Measurements from ENCODE around the gene BACE1. TPM values are rescaled to one million over a fixed set of nuclear protein-coding genes. Genes with fewer than 3 reads are reported as not detected.

The BACE1 gene
- total RNA-seq, 2 donors from 2014 or later: 11.9 to 20.3 TPM

- no peak overlapping the region for H3K4me3 ChIP-seq
- no peak for DNase-seq (ENCODE audit: low spot score)
- H3K4me1 ChIP-seq: no peaks in the 10 kb centered on the region
- no peaks in the 10 kb centered on the region for H3K9me3 ChIP-seq
- H3K36me3 ChIP-seq: peaks cover 10% of the 10 kb centered on the region
- H3K27ac ChIP-seq: no peak overlapping the region
- no peaks in the 10 kb centered on the region for H3K27me3 ChIP-seq
- TF ChIP-seq CTCF (IDR thresholded peaks at IDR 0.05): no peak
These were observed 59.5 kb downstream of the BACE1 start for GRCh38 chr11:117256573-117256972.

- H3K27me3 ChIP-seq: no peaks in the 10 kb centered on the region
- H3K36me3 ChIP-seq: peaks cover 8% of the 10 kb centered on the region
- no peak for DNase-seq (ENCODE audit: low spot score)
- TF ChIP-seq CTCF (IDR thresholded peaks at IDR 0.05): no peak
- H3K27ac ChIP-seq: no peak overlapping the region
- no peak overlapping the region for H3K4me3 ChIP-seq
- no peaks in the 10 kb centered on the region for H3K9me3 ChIP-seq
- no peaks in the 10 kb centered on the region for H3K4me1 ChIP-seq
These were observed 60.1 kb downstream of the BACE1 start for GRCh38 chr11:117255966-117256365.

GRCh38 chr11:117251506-117251905, 64.5 kb downstream of the BACE1 start:
- Histone ChIP-seq H3K27me3 (no peaks in the 10 kb centered on the region), H3K27ac (no peak overlapping the region), H3K36me3 (peaks cover 22% of the 10 kb centered on the region), H3K4me1 (no peaks in the 10 kb centered on the region), H3K4me3 (no peak overlapping the region), H3K9me3 (no peaks in the 10 kb centered on the region)
- DNase-seq (ENCODE audit: low spot score): no peak
- TF ChIP-seq CTCF (IDR thresholded peaks at IDR 0.05): no peak

GRCh38 chr11:117249571-117249970, 66.5 kb downstream of the BACE1 start:
- no peak for DNase-seq (ENCODE audit: low spot score)
- no peak overlapping the region for H3K4me3 ChIP-seq
- no peak for TF ChIP-seq CTCF (IDR thresholded peaks at IDR 0.05)
- peaks cover 41% of the 10 kb centered on the region for H3K36me3 ChIP-seq
- no peaks in the 10 kb centered on the region for H3K9me3 ChIP-seq
- no peak overlapping the region for H3K27ac ChIP-seq
- H3K27me3 ChIP-seq: no peaks in the 10 kb centered on the region
- no peaks in the 10 kb centered on the region for H3K4me1 ChIP-seq

- no peaks in the 10 kb centered on the region for H3K9me3 ChIP-seq
- no peaks in the 10 kb centered on the region for H3K27me3 ChIP-seq
- no peak overlapping the region for H3K27ac ChIP-seq
- H3K36me3 ChIP-seq: peaks cover 52% of the 10 kb centered on the region
- no peak for DNase-seq (ENCODE audit: low spot score)
- H3K4me1 ChIP-seq: no peaks in the 10 kb centered on the region
- TF ChIP-seq CTCF (IDR thresholded peaks at IDR 0.05): no peak
- H3K4me3 ChIP-seq: no peak overlapping the region
These were observed 67.7 kb downstream of the BACE1 start for GRCh38 chr11:117248341-117248740.

GRCh38 chr11:117239295-117239694, 76.8 kb downstream of the BACE1 start:
- Histone ChIP-seq H3K36me3 (peaks cover 42% of the 10 kb centered on the region), H3K4me3 (no peak overlapping the region), H3K9me3 (no peaks in the 10 kb centered on the region), H3K27ac (no peak overlapping the region), H3K4me1 (peaks cover 0 to 2% of the 10 kb centered on the region in 2 donors), H3K27me3 (no peaks in the 10 kb centered on the region)
- TF ChIP-seq CTCF (IDR thresholded peaks at IDR 0.05): no peak
- DNase-seq (ENCODE audit: low spot score): no peak

All from right atrium auricular region (tissue), 2 donors.